ENCODE results near the gene CAMTA1. TPM values are rescaled to one million over a fixed set of nuclear protein-coding genes. Genes with fewer than 3 reads are reported as not detected.
"Not testable (repeated sequence)": the region's sequence is repeated elsewhere in the genome, so short reads cannot be mapped to it uniquely, and the experiment has no call there.

Gene CAMTA1
- total and polyA plus RNA-seq, 4 donors, result 78.7 to 438 (median 173) TPM

DNA sequence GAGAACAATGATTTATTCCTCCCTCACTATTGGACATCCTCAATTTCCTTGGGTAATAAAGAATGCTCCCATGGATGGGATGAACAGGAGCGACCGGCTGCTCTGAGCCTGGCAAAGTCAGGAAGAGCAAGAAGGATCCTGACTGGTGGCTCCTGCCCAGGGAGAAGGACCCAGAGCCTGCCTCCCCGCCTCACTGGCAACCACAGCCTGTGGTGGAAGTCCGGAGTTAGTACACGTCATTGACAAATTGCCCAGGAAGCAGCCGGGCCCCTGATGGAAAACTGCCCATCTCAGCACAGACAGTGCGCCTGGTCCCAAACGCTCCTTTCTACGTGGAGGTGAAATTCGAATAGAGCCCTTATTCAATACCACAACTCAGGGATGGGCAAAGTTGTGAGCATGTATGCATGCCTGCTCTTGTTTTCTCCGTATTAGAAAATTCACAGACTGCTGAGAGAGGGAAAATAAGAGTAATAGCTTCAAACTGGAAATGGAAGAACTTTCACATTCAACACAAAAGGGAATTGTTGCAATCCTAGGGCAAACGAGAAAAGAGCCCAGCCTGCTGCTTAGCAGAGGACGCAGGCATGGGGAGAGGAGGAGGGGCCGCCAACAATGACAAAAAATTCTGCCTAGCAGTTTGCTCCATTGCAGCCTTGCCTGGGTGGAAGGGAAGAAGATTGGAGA is 588.8 kb downstream of the CAMTA1 start:
- Histone ChIP-seq H3K9me3 (ENCODE audit: control insufficient read depth, low read length) (no peaks in the 10 kb centered on the region), H3K36me3 (ENCODE audit: control insufficient read depth in 1 of 2, insufficient read depth in 2 of 2, low read length in 1 of 2) (no peaks in the 10 kb centered on the region), H3K27ac (ENCODE audit: low read depth in 1 of 2, low read length in 2 of 2) (no peak overlapping the region), H3K4me3 (ENCODE audit: low read length in 2 of 2) (no peak overlapping the region), H3K27me3 (ENCODE audit: control insufficient read depth in 1 of 2, insufficient read depth in 2 of 2, low read length in 1 of 2) (no peaks in the 10 kb centered on the region), H3K4me1 (ENCODE audit: control insufficient read depth in 1 of 2, insufficient read depth in 2 of 2, low read length in 2 of 2) (no peaks in the 10 kb centered on the region)
- ATAC-seq (ENCODE audit: low FRiP score), result no peak
- intact Hi-C loops (cut with DNase I), result no loop called here
- peak; percentile 33 to 59 for DNase-seq
- 6 to 8% methylated on average over 14 of the region's 14 CpGs for WGBS, 2 donors

DNA sequence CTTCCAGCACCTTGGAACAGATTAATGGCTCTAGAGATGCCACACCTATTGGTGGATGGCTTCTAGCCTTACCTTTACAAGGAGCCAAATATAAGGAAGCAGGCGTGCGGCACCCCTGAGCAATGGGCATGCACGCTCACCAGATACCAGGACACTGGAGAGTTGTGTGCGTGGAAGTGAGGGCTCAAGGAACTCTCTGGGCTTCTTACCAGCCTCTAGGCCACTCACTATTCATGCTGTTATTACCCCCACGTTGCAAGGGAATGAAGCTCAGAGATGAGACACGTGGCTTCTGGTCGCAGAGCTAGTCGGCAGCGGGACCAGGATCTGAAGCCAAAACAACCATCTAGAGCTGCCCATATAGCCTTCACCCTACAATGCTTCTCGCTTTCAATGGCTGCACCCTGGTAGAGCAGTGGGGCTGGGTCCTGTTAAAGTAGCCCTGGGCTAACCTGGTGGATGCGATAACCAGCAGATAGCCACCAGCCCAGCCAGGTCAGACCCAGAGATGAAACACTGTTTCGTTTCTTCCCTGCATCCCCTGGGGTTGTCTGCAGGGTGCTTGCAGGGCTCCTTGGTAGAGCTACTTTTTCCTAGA is 589.4 kb downstream of the CAMTA1 start:
- no peaks in the 10 kb centered on the region for H3K4me1 ChIP-seq (ENCODE audit: control insufficient read depth in 1 of 2, insufficient read depth in 2 of 2, low read length in 2 of 2)
- no peaks in the 10 kb centered on the region for H3K9me3 ChIP-seq (ENCODE audit: control insufficient read depth, low read length)
- ATAC-seq (ENCODE audit: low FRiP score) (no peak), DNase-seq (peak; percentile 26 to 43)
- intact Hi-C loops (cut with DNase I), result no loop called here
- H3K36me3 ChIP-seq (ENCODE audit: control insufficient read depth in 1 of 2, insufficient read depth in 2 of 2, low read length in 1 of 2), result no peaks in the 10 kb centered on the region
- no peak overlapping the region for H3K4me3 ChIP-seq (ENCODE audit: low read length in 2 of 2)
- no peak overlapping the region for H3K27ac ChIP-seq (ENCODE audit: low read depth in 1 of 2, low read length in 2 of 2)
- H3K27me3 ChIP-seq (ENCODE audit: control insufficient read depth in 1 of 2, insufficient read depth in 2 of 2, low read length in 1 of 2), result no peaks in the 10 kb centered on the region
- WGBS, 2 donors, result 92 to 95% methylated on average over 12 of the region's 12 CpGs

DNA sequence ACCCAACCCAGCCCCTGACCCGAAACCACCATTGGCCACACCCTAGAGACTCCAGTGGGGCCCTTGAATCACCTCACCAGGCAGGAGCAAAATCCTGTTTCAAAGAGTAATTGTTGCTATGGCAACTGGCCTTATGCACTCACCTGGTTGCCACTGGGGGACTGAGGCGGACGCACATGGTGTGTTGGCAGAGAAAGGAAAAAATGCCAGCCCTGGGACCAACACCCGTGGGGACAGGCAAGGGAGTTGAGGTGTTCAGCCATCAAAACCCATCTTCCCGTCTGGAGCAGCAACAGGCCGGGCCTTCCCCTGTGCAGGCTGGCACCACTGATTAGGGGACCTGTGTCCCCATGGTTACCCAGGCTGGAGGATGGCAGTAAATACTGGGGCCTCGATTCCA is 590.1 kb downstream of the CAMTA1 start:
- Histone ChIP-seq H3K27me3 (ENCODE audit: control insufficient read depth in 1 of 2, insufficient read depth in 2 of 2, low read length in 1 of 2) (no peaks in the 10 kb centered on the region), H3K4me3 (ENCODE audit: low read length in 2 of 2) (no peak overlapping the region), H3K4me1 (ENCODE audit: control insufficient read depth in 1 of 2, insufficient read depth in 2 of 2, low read length in 2 of 2) (no peaks in the 10 kb centered on the region), H3K9me3 (ENCODE audit: control insufficient read depth, low read length) (no peaks in the 10 kb centered on the region), H3K36me3 (ENCODE audit: control insufficient read depth in 1 of 2, insufficient read depth in 2 of 2, low read length in 1 of 2) (no peaks in the 10 kb centered on the region), H3K27ac (ENCODE audit: low read depth in 1 of 2, low read length in 2 of 2) (no peak overlapping the region)
- DNase-seq (peak in 1 of 2 donors; percentile 15), ATAC-seq (ENCODE audit: low FRiP score) (no peak)
- 97 to 98% methylated on average over 7 of the region's 7 CpGs for WGBS, 2 donors
- intact Hi-C loops (cut with DNase I), result no loop called here

DNA sequence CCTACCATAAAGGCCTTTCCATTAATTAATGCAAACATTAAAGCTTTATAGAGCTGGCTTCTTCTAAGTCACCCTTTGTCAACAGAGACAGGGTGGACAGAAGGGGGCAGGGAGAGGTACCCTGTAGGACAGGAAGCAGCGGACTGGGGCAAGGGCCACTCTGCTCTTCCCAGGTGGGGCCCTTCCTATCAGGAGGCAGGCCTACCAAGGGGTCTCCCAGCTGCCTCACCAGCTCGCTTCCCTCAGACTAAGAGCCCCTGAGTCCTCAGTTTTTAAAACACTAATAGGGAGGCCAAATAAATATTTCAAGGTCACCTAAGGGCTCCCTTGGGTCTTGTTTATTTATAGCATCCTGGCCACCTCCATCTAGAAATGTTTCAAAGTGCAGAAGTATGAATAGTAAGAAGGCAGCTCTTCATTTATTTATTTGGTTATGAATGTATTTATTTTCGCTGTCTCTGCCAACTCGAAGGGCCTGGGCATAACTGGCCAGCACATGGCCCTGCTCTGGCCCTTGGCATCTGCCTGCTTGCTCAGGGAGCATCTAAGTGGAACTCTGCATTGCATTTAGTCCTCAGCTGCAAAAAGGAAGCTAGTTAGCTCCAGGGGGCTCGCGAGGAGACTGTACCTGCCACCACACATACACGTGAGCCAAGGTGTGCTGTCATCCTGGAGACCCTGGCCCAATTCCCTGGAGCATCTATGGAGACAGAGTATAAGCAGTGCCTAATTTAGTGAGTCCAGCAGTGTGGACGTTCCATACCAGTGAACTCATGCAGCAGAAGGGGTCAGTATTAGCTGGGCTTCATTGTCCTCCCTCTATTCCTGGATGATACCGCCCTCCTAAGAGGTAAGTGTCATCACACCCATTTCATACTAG is 590.8 kb downstream of the CAMTA1 start:
- H3K4me1 ChIP-seq (ENCODE audit: control insufficient read depth in 1 of 2, insufficient read depth in 2 of 2, low read length in 2 of 2), result no peaks in the 10 kb centered on the region
- H3K4me3 ChIP-seq (ENCODE audit: low read length in 2 of 2), result no peak overlapping the region
- intact Hi-C loops (cut with DNase I), result no loop called here
- H3K27ac ChIP-seq (ENCODE audit: low read depth in 1 of 2, low read length in 2 of 2), result no peak overlapping the region
- H3K36me3 ChIP-seq (ENCODE audit: control insufficient read depth in 1 of 2, insufficient read depth in 2 of 2, low read length in 1 of 2), result no peaks in the 10 kb centered on the region
- no peaks in the 10 kb centered on the region for H3K27me3 ChIP-seq (ENCODE audit: control insufficient read depth in 1 of 2, insufficient read depth in 2 of 2, low read length in 1 of 2)
- H3K9me3 ChIP-seq (ENCODE audit: control insufficient read depth, low read length), result no peaks in the 10 kb centered on the region
- peak in 1 of 2 donors; percentile 34 for DNase-seq
- ATAC-seq (ENCODE audit: low FRiP score), result no peak
- 85 to 86% methylated on average over 9 of the region's 9 CpGs for WGBS, 2 donors

DNA sequence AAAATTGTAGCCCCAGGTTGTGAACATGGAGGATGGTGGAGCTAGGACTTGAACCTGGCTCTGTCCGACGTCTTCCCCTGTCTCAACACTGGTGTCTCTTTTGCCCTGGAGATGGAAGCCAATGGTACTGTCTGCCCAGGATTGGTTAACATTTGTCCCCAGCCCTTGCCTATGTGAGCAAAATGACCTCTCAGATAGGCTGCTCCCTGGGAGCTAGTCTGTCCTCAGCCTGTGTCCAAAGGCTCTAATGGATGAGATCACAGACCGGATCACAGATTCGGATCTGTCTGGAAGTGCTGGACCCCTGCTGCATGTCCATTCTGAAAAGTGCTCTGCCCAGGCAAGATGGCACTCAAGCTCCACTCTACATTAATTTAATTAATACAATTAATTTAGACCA is 591.4 kb downstream of the CAMTA1 start:
- no peak for ATAC-seq (ENCODE audit: low FRiP score)

DNA sequence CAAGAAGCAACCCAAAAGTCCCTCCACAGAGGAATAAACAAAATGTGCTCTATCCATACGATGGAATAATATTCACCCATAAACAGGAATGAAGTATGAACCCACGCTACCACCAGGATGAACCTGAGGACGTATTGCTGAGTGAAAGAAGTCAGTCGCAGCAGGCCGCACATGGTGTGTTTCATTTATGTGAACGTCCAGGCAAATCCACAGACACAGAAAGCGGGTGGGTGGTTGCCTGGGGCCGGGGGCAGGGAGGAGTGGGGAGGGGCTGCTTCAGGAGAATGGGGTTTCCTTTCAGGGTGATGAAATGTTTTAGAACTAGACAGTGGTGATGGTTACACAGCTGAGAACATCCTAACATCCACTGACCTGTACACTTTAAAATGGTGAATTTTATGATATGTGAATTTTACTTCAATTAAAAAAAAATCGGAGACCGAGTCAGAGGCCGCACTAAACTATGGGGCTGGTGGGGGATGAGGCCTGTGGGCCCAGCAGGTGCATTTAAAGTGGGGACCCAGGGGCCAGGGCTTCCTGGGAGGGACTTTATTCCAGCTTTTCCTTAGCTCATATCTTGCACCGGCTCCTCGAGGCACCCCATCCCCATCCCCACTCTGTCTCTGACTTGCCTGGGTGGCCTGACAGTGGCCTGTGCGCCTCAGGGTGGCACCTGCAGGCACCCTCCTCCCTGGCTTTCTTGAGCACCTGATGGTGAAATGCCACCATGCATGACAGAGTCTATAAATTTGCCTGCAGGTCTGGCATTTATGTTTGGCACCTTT is 593.3 kb downstream of the CAMTA1 start:
- 92 to 94% methylated on average over 14 of the region's 14 CpGs for WGBS, 2 donors
- DNase-seq, result peak; percentile 21 to 60
- H3K4me1 ChIP-seq (ENCODE audit: control insufficient read depth in 1 of 2, insufficient read depth in 2 of 2, low read length in 2 of 2), result no peaks in the 10 kb centered on the region

More for the DNA sequence above, 591.4 kb downstream of the CAMTA1 start:
- Histone ChIP-seq H3K4me3 (ENCODE audit: low read length in 2 of 2) (no peak overlapping the region), H3K9me3 (ENCODE audit: control insufficient read depth, low read length) (no peaks in the 10 kb centered on the region), H3K27ac (ENCODE audit: low read depth in 1 of 2, low read length in 2 of 2) (no peak overlapping the region), H3K27me3 (ENCODE audit: control insufficient read depth in 1 of 2, insufficient read depth in 2 of 2, low read length in 1 of 2) (no peaks in the 10 kb centered on the region), H3K36me3 (ENCODE audit: control insufficient read depth in 1 of 2, insufficient read depth in 2 of 2, low read length in 1 of 2) (no peaks in the 10 kb centered on the region), H3K4me1 (ENCODE audit: control insufficient read depth in 1 of 2, insufficient read depth in 2 of 2, low read length in 2 of 2) (no peaks in the 10 kb centered on the region)
- DNase-seq, result no peak
- WGBS, 2 donors, result 97% methylated on average over 4 of the region's 4 CpGs
- intact Hi-C loops (cut with DNase I), result no loop called here

DNA sequence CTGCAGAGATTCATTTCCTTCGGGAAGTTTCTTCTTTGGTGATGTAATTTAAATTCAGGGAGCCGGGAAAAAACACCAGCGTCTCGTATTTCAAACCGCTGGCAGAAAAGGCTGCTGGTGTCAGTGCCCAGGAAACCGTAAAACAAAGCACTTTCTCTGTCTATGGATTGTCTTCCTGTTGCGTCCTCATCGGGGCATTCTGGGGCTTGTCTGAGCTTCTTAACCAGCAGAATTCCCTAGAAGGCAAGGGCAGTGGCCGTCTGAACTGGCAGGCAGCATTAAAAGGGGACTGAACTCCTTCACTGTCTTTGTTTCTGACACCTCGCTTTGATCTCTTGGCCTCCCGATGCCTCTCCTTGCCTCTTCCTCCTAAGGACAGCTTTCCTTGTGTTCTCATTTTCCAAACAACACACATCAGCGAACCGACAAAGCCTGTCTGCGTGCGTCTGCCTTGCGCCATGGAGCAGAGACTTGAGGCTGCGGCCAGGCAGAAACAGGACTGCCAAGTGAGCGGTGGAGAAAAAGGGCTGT is 594.3 kb downstream of the CAMTA1 start:
- Histone ChIP-seq H3K27ac (ENCODE audit: low read depth in 1 of 2, low read length in 2 of 2) (no peak overlapping the region), H3K9me3 (ENCODE audit: control insufficient read depth, low read length) (no peaks in the 10 kb centered on the region), H3K4me1 (ENCODE audit: control insufficient read depth in 1 of 2, insufficient read depth in 2 of 2, low read length in 2 of 2) (no peaks in the 10 kb centered on the region), H3K36me3 (ENCODE audit: control insufficient read depth in 1 of 2, insufficient read depth in 2 of 2, low read length in 1 of 2) (no peaks in the 10 kb centered on the region), H3K27me3 (ENCODE audit: control insufficient read depth in 1 of 2, insufficient read depth in 2 of 2, low read length in 1 of 2) (no peaks in the 10 kb centered on the region), H3K4me3 (ENCODE audit: low read length in 2 of 2) (no peak overlapping the region)
- DNase-seq, result peak; percentile 31 to 43
- ATAC-seq (ENCODE audit: low FRiP score), result no peak
- intact Hi-C loops (cut with DNase I), result no loop called here
- WGBS, 2 donors, result 26% methylated on average over 18 of the region's 18 CpGs

More for the DNA sequence above, 593.3 kb downstream of the CAMTA1 start:
- Histone ChIP-seq H3K36me3 (ENCODE audit: control insufficient read depth in 1 of 2, insufficient read depth in 2 of 2, low read length in 1 of 2) (no peaks in the 10 kb centered on the region), H3K4me3 (ENCODE audit: low read length in 2 of 2) (no peak overlapping the region), H3K27ac (ENCODE audit: low read depth in 1 of 2, low read length in 2 of 2) (no peak overlapping the region), H3K27me3 (ENCODE audit: control insufficient read depth in 1 of 2, insufficient read depth in 2 of 2, low read length in 1 of 2) (no peaks in the 10 kb centered on the region), H3K9me3 (ENCODE audit: control insufficient read depth, low read length) (no peaks in the 10 kb centered on the region)
- intact Hi-C loops (cut with DNase I), result no loop called here
- ATAC-seq (ENCODE audit: low FRiP score), result no peak

DNA sequence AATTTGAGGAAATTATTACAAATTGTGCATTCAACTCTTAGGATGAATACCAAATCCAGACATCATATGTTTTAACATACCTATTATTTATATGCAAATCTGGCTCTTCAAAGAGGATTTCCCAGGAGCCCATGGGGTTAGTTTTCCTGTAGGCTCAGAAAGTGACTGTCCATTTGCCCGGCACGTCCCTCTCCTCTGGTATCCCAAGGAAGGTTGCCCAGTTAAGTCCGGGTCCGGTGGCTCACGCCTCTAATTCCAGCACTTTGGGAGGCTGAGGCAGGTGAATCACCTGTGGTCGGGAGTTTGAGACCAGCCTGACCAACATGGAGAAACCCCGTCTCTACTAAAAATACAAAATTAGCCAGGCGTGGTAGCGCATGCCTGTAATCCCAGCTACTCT is 594.8 kb downstream of the CAMTA1 start:
- DNase-seq, result peak; percentile 21 to 25
- WGBS, 2 donors, result 97% methylated on average over 9 of the region's 9 CpGs
- ATAC-seq (ENCODE audit: low FRiP score); H3K4me3 ChIP-seq (ENCODE audit: low read length in 2 of 2); H3K9me3 ChIP-seq (ENCODE audit: control insufficient read depth, low read length); H3K36me3 ChIP-seq (ENCODE audit: control insufficient read depth in 1 of 2, insufficient read depth in 2 of 2, low read length in 1 of 2); intact Hi-C loops (cut with DNase I); H3K4me1 ChIP-seq (ENCODE audit: control insufficient read depth in 1 of 2, insufficient read depth in 2 of 2, low read length in 2 of 2); H3K27ac ChIP-seq (ENCODE audit: low read depth in 1 of 2, low read length in 2 of 2); H3K27me3 ChIP-seq (ENCODE audit: control insufficient read depth in 1 of 2, insufficient read depth in 2 of 2, low read length in 1 of 2): not testable (repeated sequence)
